Body of pancreas (tissue), 4 donors: Measurements from ENCODE around the gene CCDC174. TPM values are rescaled to one million over a fixed set of nuclear protein-coding genes. Genes with fewer than 3 reads are reported as not detected.

Experiments used
- ATAC-seq: fragments of 150-250 bp; one replicate; pipeline ENCODE4 v1.9.1; 2016
- DNase-seq, 4 donors: peaks; one replicate each; pipeline ENCODE4 v3.0.0-alpha.2; 2019
- H3K27ac ChIP-seq, 4 donors: fragments of 200-600 bp; sonication (generic); 1 replicate in 3 of 4; 2 replicates in 1 of 4; pipeline versions ENCODE4 v1.5.1 to v1.6.1; 2016 to 2019; ENCODE audit warnings: mild to moderate bottlenecking in 1 of 4, mixed read lengths in 1 of 4, moderate library complexity in 1 of 4
- H3K27me3 ChIP-seq, 2 donors: fragments of 200-600 bp; sonication (generic); one replicate each; pipeline ENCODE4 v1.6.0; 2016; ENCODE audit warnings: mild to moderate bottlenecking in 1 of 2
- H3K36me3 ChIP-seq, 2 donors: fragments of 200-600 bp; sonication (generic); replicated peaks in 1 of 2; 2 replicates each; pipeline ENCODE4 v1.5.1; 2016; ENCODE audit warnings: low read depth in 2 of 2; ENCODE audit not compliant: insufficient read depth in 1 of 2
- H3K4me1 ChIP-seq: fragments of 200-600 bp; sonication (generic); one replicate; pipeline ENCODE4 v1.6.0; 2016
- H3K4me3 ChIP-seq, 2 donors: fragments of 200-600 bp; sonication (generic); 1 replicate in 1 of 2; 2 replicates in 1 of 2; pipeline ENCODE4 v1.5.1; 2016 to 2019
- H3K9me3 ChIP-seq, 3 donors: fragments of 200-600 bp; sonication (generic); 1 replicate in 2 of 3; 2 replicates in 1 of 3; pipeline ENCODE4 v1.5.1; 2016
- POLR2A ChIP-seq, 3 donors: fragments of 450-650 bp; IDR thresholded peaks; one replicate each; pipeline ENCODE4 v1.6.1; 2016; ENCODE audit warnings: antibody characterized with exemption in 3 of 3, mild to moderate bottlenecking in 2 of 3
- WGBS, 2 donors: methylation state at CpG; one replicate each; pipeline ENCODE4 v1.1.5; 2017; 5-methylcytosine and 5-hydroxymethylcytosine counted together
- intact Hi-C: fragments of 100-400 bp; cut with DNase I; formaldehyde crosslinking; loops from one replicate; pipeline ENCODE4 v1.15.1; 2023
- total RNA-seq, 2 donors: library from RNA; depleted of rRNA; stranded (reverse); fragments of >200 nt; gene quantifications; one replicate each; pipeline ENCODE4 v1.1.0, GENCODE V29; 2016
- TF ChIP-seq, protein P1 (sequence below), 7 experiments: fragments of 450-650 bp in 4 of 7; fragments of 200-600 bp in 3 of 7; sonication (generic) in 3 of 7; IDR thresholded peaks; one replicate each; pipeline ENCODE4 v1.5.1; 2016 to 2019; ENCODE audit warnings: antibody characterized with exemption in 7 of 7

The CCDC174 gene
- total RNA-seq, 2 donors from 2014 or later, result 11.2 to 17.8 TPM

DNA sequence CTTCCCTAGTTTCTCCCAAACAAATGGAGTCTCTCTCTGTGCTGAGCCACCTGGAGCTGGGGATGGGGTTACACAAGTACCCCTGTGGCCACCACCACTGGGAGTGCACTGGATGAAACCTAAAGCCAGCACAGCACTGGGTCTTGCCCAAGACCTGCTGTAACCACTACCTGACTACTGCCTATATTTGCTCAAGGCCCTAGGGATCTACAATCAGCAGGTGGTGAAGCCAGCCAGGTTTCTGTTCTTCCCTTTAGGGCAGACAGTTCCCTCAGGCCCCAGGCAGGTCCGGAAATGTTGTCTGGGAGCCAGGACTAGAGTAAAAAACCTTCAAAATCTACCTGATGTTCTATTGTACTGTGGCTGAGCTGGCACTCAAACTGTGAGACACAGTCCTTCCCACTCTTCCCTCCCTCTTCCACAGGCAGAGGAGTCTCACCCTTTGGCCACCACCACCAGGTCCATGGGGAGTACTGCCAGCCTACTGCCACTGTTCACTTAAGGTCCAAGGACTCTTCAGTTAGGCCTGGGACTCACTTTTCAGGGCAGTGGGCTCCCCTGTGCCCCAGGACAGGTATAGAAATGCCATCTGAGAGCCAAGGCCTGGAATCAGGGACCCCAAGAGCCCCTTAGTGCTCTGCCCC, 47.2 kb downstream of the CCDC174 start:
- no peaks in the 10 kb centered on the region for H3K4me1 ChIP-seq
- no peaks in the 10 kb centered on the region for H3K9me3 ChIP-seq
- DNase-seq, result no peak
- no peak overlapping the region for H3K4me3 ChIP-seq
- no peak for ATAC-seq
- intact Hi-C loops, result no loop called here
- TF ChIP-seq, protein P1, sequence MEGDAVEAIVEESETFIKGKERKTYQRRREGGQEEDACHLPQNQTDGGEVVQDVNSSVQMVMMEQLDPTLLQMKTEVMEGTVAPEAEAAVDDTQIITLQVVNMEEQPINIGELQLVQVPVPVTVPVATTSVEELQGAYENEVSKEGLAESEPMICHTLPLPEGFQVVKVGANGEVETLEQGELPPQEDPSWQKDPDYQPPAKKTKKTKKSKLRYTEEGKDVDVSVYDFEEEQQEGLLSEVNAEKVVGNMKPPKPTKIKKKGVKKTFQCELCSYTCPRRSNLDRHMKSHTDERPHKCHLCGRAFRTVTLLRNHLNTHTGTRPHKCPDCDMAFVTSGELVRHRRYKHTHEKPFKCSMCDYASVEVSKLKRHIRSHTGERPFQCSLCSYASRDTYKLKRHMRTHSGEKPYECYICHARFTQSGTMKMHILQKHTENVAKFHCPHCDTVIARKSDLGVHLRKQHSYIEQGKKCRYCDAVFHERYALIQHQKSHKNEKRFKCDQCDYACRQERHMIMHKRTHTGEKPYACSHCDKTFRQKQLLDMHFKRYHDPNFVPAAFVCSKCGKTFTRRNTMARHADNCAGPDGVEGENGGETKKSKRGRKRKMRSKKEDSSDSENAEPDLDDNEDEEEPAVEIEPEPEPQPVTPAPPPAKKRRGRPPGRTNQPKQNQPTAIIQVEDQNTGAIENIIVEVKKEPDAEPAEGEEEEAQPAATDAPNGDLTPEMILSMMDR (IDR thresholded peaks at IDR 0.05), result no peak
- TF ChIP-seq POLR2A (IDR thresholded peaks at IDR 0.05), result no peak
- WGBS, 2 donors, result 69 to 100% methylated on average over 1 of the region's 1 CpG
- no peaks in the 10 kb centered on the region for H3K27me3 ChIP-seq
- H3K36me3 ChIP-seq, result no peaks in the 10 kb centered on the region
- no peak overlapping the region for H3K27ac ChIP-seq

- TF ChIP-seq, protein P1 (IDR thresholded peaks at IDR 0.05), result no peak
- no peak for TF ChIP-seq POLR2A (IDR thresholded peaks at IDR 0.05)
- Histone ChIP-seq H3K4me3 (no peak overlapping the region), H3K36me3 (no peaks in the 10 kb centered on the region), H3K4me1 (no peaks in the 10 kb centered on the region), H3K27ac (no peak overlapping the region), H3K27me3 (no peaks in the 10 kb centered on the region), H3K9me3 (no peaks in the 10 kb centered on the region)
- intact Hi-C loops, result no loop called here
- no peak for DNase-seq
- ATAC-seq, result no peak
- 57 to 71% methylated on average over 1 of the region's 1 CpG for WGBS, 2 donors
These were observed 48.1 kb downstream of the CCDC174 start for GRCh38 chr3:14699643-14700042.

GRCh38 chr3:14700891-14701290, 49.3 kb downstream of the CCDC174 start:
- Histone ChIP-seq H3K27me3 (no peaks in the 10 kb centered on the region), H3K4me1 (no peaks in the 10 kb centered on the region), H3K27ac (no peak overlapping the region), H3K9me3 (no peaks in the 10 kb centered on the region), H3K36me3 (no peaks in the 10 kb centered on the region), H3K4me3 (no peak overlapping the region)
- ATAC-seq (no peak), DNase-seq (no peak)
- WGBS, 2 donors, result 80 to 85% methylated on average over 2 to 3 of the region's 3 CpGs
- intact Hi-C loops, result no loop called here
- TF ChIP-seq POLR2A (IDR thresholded peaks at IDR 0.05), result no peak
- TF ChIP-seq, protein P1 (IDR thresholded peaks at IDR 0.05), result no peak

DNA sequence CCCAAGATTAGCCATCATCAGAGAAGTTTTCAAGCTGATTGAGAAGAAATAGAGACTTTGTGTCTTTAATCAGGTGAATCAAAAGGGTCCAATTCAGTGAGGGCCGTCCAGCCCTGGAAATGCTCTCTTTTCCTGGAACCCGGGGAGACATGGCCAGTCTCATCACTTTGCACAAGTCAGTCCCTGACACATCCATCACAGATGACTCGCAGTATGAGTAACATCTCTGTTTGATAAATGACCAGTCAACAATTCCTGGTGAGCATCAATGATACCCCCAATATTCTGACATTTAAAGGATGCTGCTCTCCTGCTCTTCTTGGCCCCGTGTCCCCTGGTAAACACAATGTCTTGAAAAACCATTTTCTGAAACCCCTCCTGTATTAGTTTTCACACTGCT, 50.1 kb downstream of the CCDC174 start:
- no peaks in the 10 kb centered on the region for H3K4me1 ChIP-seq
- no peaks in the 10 kb centered on the region for H3K9me3 ChIP-seq
- no peak for TF ChIP-seq POLR2A (IDR thresholded peaks at IDR 0.05)
- no peak overlapping the region for H3K4me3 ChIP-seq
- no peak for ATAC-seq
- H3K27ac ChIP-seq, result no peak overlapping the region
- no peaks in the 10 kb centered on the region for H3K27me3 ChIP-seq
- intact Hi-C loops, result no loop called here
- no peak for DNase-seq
- 81 to 85% methylated on average over 4 of the region's 4 CpGs for WGBS, 2 donors
- no peaks in the 10 kb centered on the region for H3K36me3 ChIP-seq

DNA sequence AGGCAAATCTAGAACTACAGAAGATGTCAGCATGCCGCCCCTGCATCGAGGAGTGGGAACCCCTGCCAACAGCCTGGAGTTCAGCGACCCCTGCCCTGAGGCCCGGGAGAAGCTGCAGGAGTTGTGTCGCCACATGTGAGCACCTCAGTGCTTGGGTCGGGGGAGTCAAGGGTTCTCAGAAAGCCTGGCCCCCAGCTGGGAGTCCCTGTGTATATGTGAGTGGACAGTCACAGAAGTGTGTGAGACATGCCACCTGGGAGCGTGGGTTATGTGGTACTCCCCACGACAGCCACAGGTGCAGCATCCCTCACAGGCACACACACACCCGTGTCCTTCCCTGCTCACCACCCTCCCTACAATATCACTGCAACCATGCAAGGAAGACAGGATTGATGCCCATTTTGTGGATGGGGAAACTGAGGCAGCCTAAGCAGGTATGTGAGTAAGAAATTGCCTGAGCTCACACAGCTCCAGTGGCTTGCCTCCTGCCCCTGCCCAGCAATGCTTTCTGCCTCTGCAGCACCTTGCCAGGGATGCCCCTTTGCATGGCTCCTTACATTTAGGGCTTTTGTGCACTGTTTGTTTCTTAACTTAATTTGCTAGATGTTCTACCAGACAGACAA, 51.7 kb downstream of the CCDC174 start:
- DNase-seq, result no peak
- 81 to 86% methylated on average over 5 to 9 of the region's 9 CpGs for WGBS, 2 donors
- Histone ChIP-seq H3K4me3 (no peak overlapping the region), H3K4me1 (no peaks in the 10 kb centered on the region), H3K27ac (no peak overlapping the region), H3K27me3 (no peaks in the 10 kb centered on the region), H3K36me3 (no peaks in the 10 kb centered on the region), H3K9me3 (no peaks in the 10 kb centered on the region)
- intact Hi-C loops, result no loop called here
- no peak for ATAC-seq
- no peak for TF ChIP-seq POLR2A (IDR thresholded peaks at IDR 0.05)
- TF ChIP-seq, protein P1 (IDR thresholded peaks at IDR 0.05), result no peak
